Activated CD4-positive, alpha-beta T cell treated with anti-CD3 and anti-CD28 coated beads, Interleukin-2, Interleukin-4, amounts not matched to agents 100 ng/mL and 50 ng/mL, durations not matched to agents 16 hours and 8 hours (primary cell): Measurements from ENCODE around the gene TSPEAR.

ENCODE experiments used
- DNase-seq: peaks from one replicate; pipeline ENCODE4 v3.0.0-alpha.2; 2020; ENCODE audit warnings: low spot score

The TSPEAR gene

GRCh38 chr21:44527983-44528633 lies 183.3 kb downstream of the TSPEAR start:
- DNase-seq = no peak

GRCh38 chr21:44527156-44527982 lies 184.0 kb downstream of the TSPEAR start:
- no peak for DNase-seq

- no peak for DNase-seq
These were observed 185.0 kb downstream of the TSPEAR start for GRCh38 chr21:44526096-44526997.

- DNase-seq = no peak
These were observed 185.8 kb downstream of the TSPEAR start for GRCh38 chr21:44525391-44526095.

- no peak for DNase-seq
These were observed 186.7 kb downstream of the TSPEAR start for GRCh38 chr21:44524414-44525371.

- DNase-seq = no peak
These were observed 187.6 kb downstream of the TSPEAR start for GRCh38 chr21:44523567-44524413.

- DNase-seq = no peak
These were observed 188.6 kb downstream of the TSPEAR start for GRCh38 chr21:44522753-44523204.

GRCh38 chr21:44521928-44522752 lies 189.2 kb downstream of the TSPEAR start:
- DNase-seq = no peak

GRCh38 chr21:44521301-44521927 lies 190.0 kb downstream of the TSPEAR start:
- no peak for DNase-seq

GRCh38 chr21:44520326-44521300 lies 190.8 kb downstream of the TSPEAR start:
- no peak for DNase-seq

GRCh38 chr21:44519346-44520325 lies 191.7 kb downstream of the TSPEAR start:
- DNase-seq = no peak

- no peak for DNase-seq
These were observed 192.7 kb downstream of the TSPEAR start for GRCh38 chr21:44518686-44519085.

- peak; percentile 11 for DNase-seq
These were observed 194.0 kb downstream of the TSPEAR start for GRCh38 chr21:44517175-44517899.

- no peak for DNase-seq
These were observed 194.6 kb downstream of the TSPEAR start for GRCh38 chr21:44516828-44517174.

- no peak for DNase-seq
These were observed 195.0 kb downstream of the TSPEAR start for GRCh38 chr21:44516342-44516741.
